A549 (cell line): Measurements from ENCODE around the gene ABLIM1. TPM values are rescaled to one million over a fixed set of nuclear protein-coding genes. Genes with fewer than 3 reads are reported as not detected.
A peak's percentile ranks its signal among the peaks of the same experiment; 100 is the strongest.

Experiments
- ATAC-seq, 2 experiments: fragments of 200-7000 bp in 1 of 2; fragments of >200 bp in 1 of 2; cut with Nextera tagmentation in 1 of 2; cut with Tn5 transposase in 1 of 2; 3 replicates each; pipeline versions ENCODE4 v1.8.0 to v1.9.1; 2018 to 2020; ENCODE audit warnings: mild to moderate bottlenecking in 1 of 2, moderate library complexity in 1 of 2
- CTCF ChIA-PET: fragments of 300-600 bp; sonication (Branson Sonifier 250); formaldehyde crosslinking; extraction: SDS; loops from one replicate; lab custom pipeline; 2021; ENCODE audit warnings: antibody characterized with exemption, inconsistent platforms; lab: Yijun Ruan, JAX
- POLR2A ChIA-PET: fragments of 350-600 bp; formaldehyde crosslinking; extraction: SDS; loops from one replicate; lab custom pipeline; 2021; ENCODE audit warnings: antibody characterized with exemption, inconsistent platforms; lab: Yijun Ruan, JAX
- DNase-seq, 2 experiments: peaks; one replicate each; pipeline versions ENCODE4 v3.0.0 to v3.0.0-alpha.2; 2011 to 2016; ENCODE audit warnings: low read depth in 1 of 2, low spot score in 1 of 2
- FAIRE-seq: peaks from 2 replicates; lab custom pipeline; 2011; peaks lifted over from hg19 to GRCh38; lab: Jason Lieb, UNC
- H3K27ac ChIP-seq, 2 experiments: fragments of >200 bp; sonication (Bioruptor Twin); formaldehyde crosslinking; 3 replicates each; pipeline ENCODE4 v1.5.1; 2016 to 2017
- H3K4me1 ChIP-seq: fragments of >200 bp; sonication (Bioruptor Twin); formaldehyde crosslinking; 3 replicates; pipeline ENCODE4 v1.6.1; 2016
- H3K4me2 ChIP-seq: fragments of >200 bp; sonication (Bioruptor Twin); formaldehyde crosslinking; 3 replicates; pipeline ENCODE4 v1.6.1; 2016
- H3K4me3 ChIP-seq: fragments of >200 bp; sonication (Bioruptor Twin); formaldehyde crosslinking; 3 replicates; pipeline ENCODE4 v1.5.1; 2016
- H3K9me3 ChIP-seq: fragments of >200 bp; sonication (Bioruptor Twin); formaldehyde crosslinking; 3 replicates; pipeline ENCODE4 v1.6.1; 2016
- EHF ChIP-seq: fragments of 250-450 bp; sonication (Bioruptor Pico); IDR thresholded peaks from 2 replicates; pipeline ENCODE4 v1.5.0; 2020; ENCODE audit warnings: mild to moderate bottlenecking
- EP300 ChIP-seq, 2 experiments: fragments of >200 bp; sonication (Bioruptor Twin); formaldehyde crosslinking; IDR thresholded peaks; 2 replicates in 1 of 2; 3 replicates in 1 of 2; pipeline ENCODE4 v1.6.1; 2016 to 2017
- FOSB ChIP-seq: fragments of 250-450 bp; sonication (Bioruptor Pico); IDR thresholded peaks from 2 replicates; pipeline ENCODE4 v1.5.0; 2020; ENCODE audit warnings: mild to moderate bottlenecking, moderate library complexity
- FOSL2 ChIP-seq, 2 experiments: fragments of 450-650 bp in 1 of 2; fragments of >200 bp in 1 of 2; sonication (Bioruptor Twin) in 1 of 2; formaldehyde crosslinking; IDR thresholded peaks; 2 replicates each; pipeline versions ENCODE4 v1.5.0 to v1.6.1; 2016 to 2020; ENCODE audit warnings: mild to moderate bottlenecking in 1 of 2, moderate library complexity in 1 of 2
- HDAC2 ChIP-seq: fragments of 200-600 bp; sonication (generic); IDR thresholded peaks from 2 replicates; pipeline ENCODE4 v1.6.1; 2016
- HEYL ChIP-seq: fragments of 250-450 bp; sonication (Bioruptor Pico); IDR thresholded peaks from 2 replicates; pipeline ENCODE4 v1.8.0; 2021; ENCODE audit warnings: mild to moderate bottlenecking, moderate library complexity
- HOXB13 ChIP-seq: fragments of 250-450 bp; sonication (Bioruptor Pico); IDR thresholded peaks from 2 replicates; pipeline ENCODE4 v1.5.0; 2020; ENCODE audit warnings: low read depth, mild to moderate bottlenecking, moderate library complexity
- JUN ChIP-seq, 2 experiments: fragments of >200 bp; sonication (Bioruptor Twin); formaldehyde crosslinking; IDR thresholded peaks; 2 replicates in 1 of 2; 3 replicates in 1 of 2; pipeline ENCODE4 v1.6.1; 2016 to 2017
- JUNB ChIP-seq: fragments of >200 bp; sonication (Bioruptor Twin); formaldehyde crosslinking; IDR thresholded peaks from 2 replicates; pipeline ENCODE4 v1.6.1; 2016
- KDM1A ChIP-seq: fragments of 200-600 bp; sonication (generic); IDR thresholded peaks from 2 replicates; pipeline ENCODE4 v1.6.1; 2016; ENCODE audit warnings: low read depth, mild to moderate bottlenecking
- KDM5A ChIP-seq: fragments of 200-600 bp; sonication (generic); IDR thresholded peaks from 2 replicates; pipeline ENCODE4 v1.6.1; 2016; ENCODE audit warnings: antibody characterized with exemption, mild to moderate bottlenecking
- MAZ ChIP-seq: fragments of 150-350 bp; IDR thresholded peaks from 2 replicates; pipeline ENCODE4 v1.6.1; 2014; ENCODE audit warnings: antibody characterized with exemption, low read depth, low read length, borderline replicate concordance
- NR3C1 ChIP-seq: fragments of >200 bp; sonication (Bioruptor Twin); formaldehyde crosslinking; IDR thresholded peaks from 3 replicates; pipeline ENCODE4 v1.6.1; 2017
- POLR2A ChIP-seq: IDR thresholded peaks from 2 replicates; pipeline ENCODE4 v1.6.1; 2012; ENCODE audit warnings: mild to moderate bottlenecking, low read length
- POLR2AphosphoS2 ChIP-seq: conservative IDR thresholded peaks from 2 replicates; pipeline ENCODE4 v1.6.1; 2012; ENCODE audit warnings: low read length, improper control_type of control experiment, inconsistent platforms
- RARB ChIP-seq: fragments of 250-450 bp; sonication (Bioruptor Pico); IDR thresholded peaks from 2 replicates; pipeline ENCODE4 v1.8.0; 2021; ENCODE audit warnings: mild to moderate bottlenecking, moderate library complexity
- RCOR1 ChIP-seq: fragments of 150-350 bp; IDR thresholded peaks from 2 replicates; pipeline ENCODE4 v1.6.1; 2014; ENCODE audit warnings: antibody characterized with exemption, low read length, low read depth
- SMC3 ChIP-seq: fragments of >200 bp; sonication (Bioruptor Twin); formaldehyde crosslinking; IDR thresholded peaks from 3 replicates; pipeline ENCODE4 v1.6.1; 2018; ENCODE audit warnings: inconsistent platforms
- SREBF2 ChIP-seq: fragments of 450-650 bp; IDR thresholded peaks from 2 replicates; pipeline ENCODE4 v1.6.1; 2014; ENCODE audit warnings: mild to moderate bottlenecking, moderate library complexity
- TFCP2L1 ChIP-seq: fragments of 250-450 bp; sonication (Bioruptor Pico); IDR thresholded peaks from 2 replicates; pipeline ENCODE4 v1.5.0; 2021; ENCODE audit warnings: mild to moderate bottlenecking
- ZFP36 ChIP-seq: fragments of 450-650 bp; IDR thresholded peaks from 2 replicates; pipeline ENCODE4 v1.6.1; 2014; ENCODE audit warnings: borderline replicate concordance; ENCODE audit not compliant: partially characterized antibody
- ZNF302 ChIP-seq: fragments of 250-450 bp; sonication (Bioruptor Pico); IDR thresholded peaks from 2 replicates; pipeline ENCODE4 v1.9.0; 2021; ENCODE audit warnings: inconsistent platforms, mild to moderate bottlenecking, moderate library complexity
- WGBS: methylation state at CpG from one replicate; pipeline ENCODE4 v1.1.6; 2017; ENCODE audit errors: missing lambda C conversion rate; 5-methylcytosine and 5-hydroxymethylcytosine counted together
- polyA plus RNA-seq, 4 experiments: library from polyadenylated mRNA; depleted of rRNA in 3 of 4; stranded (reverse); fragments of >200 nt; fragmentation: RNase III in 1 of 4; extraction: RNeasy Plus Mini Kit Qiagen cat#74134 plus additional on column Dnase treatment in 1 of 4; gene quantifications; 2 replicates in 3 of 4; 3 replicates in 1 of 4; pipeline ENCODE4 v1.2.3, GENCODE V29; 2011 to 2017
- TF ChIP-seq, protein P1 (sequence below): IDR thresholded peaks from 2 replicates; pipeline ENCODE4 v1.6.1; 2012; ENCODE audit warnings: low read depth, borderline replicate concordance
- TF ChIP-seq, protein P2 (sequence below): fragments of >200 bp; sonication (Bioruptor Twin); formaldehyde crosslinking; IDR thresholded peaks from 2 replicates; pipeline ENCODE4 v1.6.1; 2016
- TF ChIP-seq, protein P3 (sequence below): IDR thresholded peaks from 2 replicates; pipeline ENCODE4 v1.6.1; 2012
- TF ChIP-seq, protein P4 (sequence below): fragments of 450-650 bp; IDR thresholded peaks from 2 replicates; pipeline ENCODE4 v1.6.1; 2014; ENCODE audit warnings: antibody characterized with exemption

ABLIM1 gene
- polyA plus RNA-seq, 2 of the 4 experiments (the other 2 are of a cell fraction) = 21.4 to 70.2 TPM

DNA sequence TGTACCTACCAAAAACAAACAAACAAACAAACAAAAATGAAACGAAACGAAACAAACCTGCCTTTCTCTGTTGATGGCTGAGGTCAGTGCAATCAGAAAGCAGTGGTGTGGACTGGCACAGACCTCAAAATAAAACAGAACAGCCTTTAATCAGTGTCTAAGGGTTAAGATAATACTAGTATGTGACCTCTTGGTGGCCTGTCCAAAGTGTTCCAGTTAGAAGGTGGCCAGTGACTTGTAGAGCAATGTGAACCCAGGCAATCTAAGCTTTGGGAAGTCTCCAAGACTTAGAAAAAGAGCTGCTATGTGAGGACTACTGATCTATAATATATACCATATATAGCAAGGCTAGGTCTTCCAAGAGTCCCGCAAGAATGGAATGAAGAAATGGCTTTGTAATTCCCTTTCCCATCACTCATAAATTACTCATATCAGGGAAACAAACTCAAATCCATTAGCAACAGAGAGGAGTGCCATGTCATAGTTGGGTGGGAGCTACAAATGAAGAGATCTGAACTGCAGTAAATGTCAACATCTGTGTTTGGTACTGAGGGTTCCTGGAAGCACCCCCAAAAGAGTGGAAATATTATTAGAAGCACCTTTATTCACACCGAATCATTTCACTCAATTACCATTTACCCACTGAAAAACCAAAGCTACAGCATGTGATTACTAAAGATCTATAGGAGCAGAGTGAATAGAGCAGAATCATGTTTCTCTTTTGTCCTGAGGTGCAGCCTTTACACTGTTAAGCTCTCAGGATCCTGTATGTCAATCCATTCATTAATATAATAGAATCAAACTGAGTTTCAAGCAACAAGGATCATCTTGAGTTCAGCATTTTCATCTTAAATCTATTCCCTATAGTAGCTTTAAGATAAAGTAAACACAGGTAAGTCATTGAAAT lies 28.0 kb downstream of the ABLIM1 start:
- Histone ChIP-seq H3K9me3 (no peaks in the 10 kb centered on the region; the same call in 2 of the 3 replicates), H3K27ac (peak overlapping the region in 1 of 2 experiments; percentile 36; a peak in 2 of 6 replicates), H3K4me2 (0 out of 3 replicates have a peak overlapping the region, but pooled peaks have one; percentile 19), H3K4me3 (no peak overlapping the region), H3K4me1 (peaks cover 54% of the 10 kb centered on the region)
- DNase-seq = no peak
- ChIA-PET CTCF (interaction anchor here (0.9 to 5.2 kb wide), 3 partner anchors 64 to 80 kb away, joined by 3 to 26 read pairs (median 5); no protein-coding TSS in a partner anchor), POLR2A (interaction anchor here (0.7 kb wide), 1 partner anchor 55 kb away, joined by 3 read pairs; no protein-coding TSS in a partner anchor)
- FAIRE-seq = no peak
- 75% methylated on average over 4 of the region's 4 CpGs for WGBS
- no peak for ATAC-seq
- TF ChIP-seq NR3C1 (no peak), FOSL2 (IDR thresholded peaks at IDR 0.05) (no peak), FOSL2 (CRISPR knock-in tag; IDR thresholded peaks at IDR 0.05) (0 out of 2 replicates have a peak, but pooled peaks have one; percentile 14), TFCP2L1 (no peak), KDM5A (no peak), HDAC2 (0 out of 2 replicates have a peak, but pooled peaks have one; percentile 6), POLR2AphosphoS2 (no peak), HEYL (CRISPR knock-in tag) (no peak)
- TF ChIP-seq, protein P1, sequence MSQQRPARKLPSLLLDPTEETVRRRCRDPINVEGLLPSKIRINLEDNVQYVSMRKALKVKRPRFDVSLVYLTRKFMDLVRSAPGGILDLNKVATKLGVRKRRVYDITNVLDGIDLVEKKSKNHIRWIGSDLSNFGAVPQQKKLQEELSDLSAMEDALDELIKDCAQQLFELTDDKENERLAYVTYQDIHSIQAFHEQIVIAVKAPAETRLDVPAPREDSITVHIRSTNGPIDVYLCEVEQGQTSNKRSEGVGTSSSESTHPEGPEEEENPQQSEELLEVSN = no peak

DNA sequence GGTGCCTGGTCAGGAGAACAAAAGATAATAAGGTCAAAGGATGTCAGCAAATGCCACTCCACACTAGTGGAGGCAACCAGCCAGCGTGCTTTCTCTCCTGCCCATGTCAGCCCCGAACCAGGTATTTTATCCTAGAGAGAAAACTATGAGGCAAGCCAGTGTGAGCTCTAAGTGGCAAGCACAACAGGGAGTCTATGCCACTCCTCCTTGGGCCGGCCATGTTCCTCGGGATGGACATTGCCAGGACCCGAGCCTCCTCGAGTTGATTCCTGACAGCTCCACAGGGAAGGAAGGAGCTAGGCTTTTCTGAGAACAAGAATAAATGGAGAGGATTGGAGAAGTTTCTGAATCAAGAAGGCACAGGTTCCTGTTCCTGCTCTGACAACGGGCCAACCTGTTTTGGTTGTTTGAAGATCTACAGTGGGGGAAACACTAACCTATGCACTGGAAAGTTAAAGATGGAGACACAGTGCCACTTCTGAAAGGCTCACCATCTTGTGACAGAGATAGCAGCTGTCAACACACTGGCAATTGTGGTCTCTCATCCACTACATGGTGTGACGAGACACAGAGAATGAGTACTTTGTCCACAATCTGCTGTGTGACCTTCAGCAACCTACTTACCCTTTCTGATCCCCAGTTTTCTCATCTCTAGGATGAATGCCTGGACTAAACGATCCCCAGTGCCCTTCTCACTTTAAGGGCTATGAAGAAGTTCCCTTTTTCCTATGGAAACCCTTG lies 28.8 kb downstream of the ABLIM1 start:
- ATAC-seq (no peak), DNase-seq (no peak), FAIRE-seq (no peak)
- ChIA-PET CTCF (interaction anchor here (1.3 to 1.7 kb wide), 3 partner anchors 66 to 75 kb away, joined by 3 to 5 read pairs (median 3); no protein-coding TSS in a partner anchor), POLR2A (no interaction called here)
- WGBS = 92% methylated on average over 9 of the region's 9 CpGs
- Histone ChIP-seq H3K27ac (0 out of 6 replicates have a peak overlapping the region, but pooled peaks of 1 of the 2 experiments have one; percentile 3), H3K9me3 (peaks cover 4% of the 10 kb centered on the region; the same call in 1 of the 3 replicates), H3K4me1 (peaks cover 54% of the 10 kb centered on the region), H3K4me3 (no peak overlapping the region), H3K4me2 (0 out of 3 replicates have a peak overlapping the region, but pooled peaks have one; percentile 19)
- no peak for TF ChIP-seq RARB (CRISPR knock-in tag)
- TF ChIP-seq JUN (IDR thresholded peaks at IDR 0.05) = no peak
- TF ChIP-seq JUNB = no peak
- TF ChIP-seq FOSL2 (IDR thresholded peaks at IDR 0.05) = no peak
- no peak for TF ChIP-seq FOSL2 (CRISPR knock-in tag; IDR thresholded peaks at IDR 0.05)
- TF ChIP-seq POLR2A = no peak
- peak; percentile 40 for TF ChIP-seq ZFP36
- TF ChIP-seq KDM1A = peak; percentile 79; the same call in 1 of the 2 replicates
- TF ChIP-seq HDAC2 = peak; percentile 68; the same call in 1 of the 2 replicates
- TF ChIP-seq, protein P2, sequence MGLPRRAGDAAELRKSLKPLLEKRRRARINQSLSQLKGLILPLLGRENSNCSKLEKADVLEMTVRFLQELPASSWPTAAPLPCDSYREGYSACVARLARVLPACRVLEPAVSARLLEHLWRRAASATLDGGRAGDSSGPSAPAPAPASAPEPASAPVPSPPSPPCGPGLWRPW = no peak

DNA sequence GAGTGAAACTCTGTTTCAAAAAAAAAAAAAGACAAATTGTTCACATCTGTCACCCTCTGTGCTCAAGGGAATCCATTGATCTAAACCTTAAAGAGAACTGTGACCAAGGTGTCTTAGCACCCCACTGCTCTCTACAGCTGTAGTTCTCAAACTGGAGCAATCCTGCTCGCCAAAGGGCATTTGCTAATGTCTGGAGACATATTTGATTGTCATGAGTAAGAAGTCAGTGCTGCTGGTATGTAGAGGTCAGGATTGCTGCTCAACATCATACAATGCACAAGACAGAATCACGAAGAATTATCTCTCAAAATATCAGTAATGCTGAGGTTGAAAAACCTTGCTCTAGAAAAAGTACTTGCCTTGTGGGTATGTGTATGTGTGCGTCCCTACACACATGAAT lies 30.0 kb downstream of the ABLIM1 start:
- DNase-seq (no peak), FAIRE-seq (no peak), ATAC-seq (no peak)
- Histone ChIP-seq H3K27ac (no peak overlapping the region), H3K4me2 (no peak overlapping the region), H3K4me3 (no peak overlapping the region), H3K4me1 (peaks cover 56% of the 10 kb centered on the region), H3K9me3 (peaks cover 4% of the 10 kb centered on the region; the same call in 1 of the 3 replicates)
- ChIA-PET CTCF (interaction anchor here (1.0 to 1.7 kb wide), 6 partner anchors 9 to 193 kb away, joined by 3 read pairs; partner anchors contain the start of gene FHIP2A), POLR2A (no interaction called here)
- WGBS = 85% methylated on average over 3 of the region's 3 CpGs
- TF ChIP-seq RCOR1 (no peak), HOXB13 (CRISPR knock-in tag) (no peak), ZFP36 (no peak), SREBF2 (no peak), EP300 (IDR thresholded peaks at IDR 0.05) (no peak), MAZ (no peak), POLR2AphosphoS2 (no peak), ZNF302 (CRISPR knock-in tag) (no peak), FOSB (CRISPR knock-in tag) (no peak), SMC3 (no peak), EHF (CRISPR knock-in tag) (no peak), HDAC2 (no peak)
- TF ChIP-seq, protein P3, sequence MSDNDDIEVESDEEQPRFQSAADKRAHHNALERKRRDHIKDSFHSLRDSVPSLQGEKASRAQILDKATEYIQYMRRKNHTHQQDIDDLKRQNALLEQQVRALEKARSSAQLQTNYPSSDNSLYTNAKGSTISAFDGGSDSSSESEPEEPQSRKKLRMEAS = no peak
- TF ChIP-seq, protein P4, sequence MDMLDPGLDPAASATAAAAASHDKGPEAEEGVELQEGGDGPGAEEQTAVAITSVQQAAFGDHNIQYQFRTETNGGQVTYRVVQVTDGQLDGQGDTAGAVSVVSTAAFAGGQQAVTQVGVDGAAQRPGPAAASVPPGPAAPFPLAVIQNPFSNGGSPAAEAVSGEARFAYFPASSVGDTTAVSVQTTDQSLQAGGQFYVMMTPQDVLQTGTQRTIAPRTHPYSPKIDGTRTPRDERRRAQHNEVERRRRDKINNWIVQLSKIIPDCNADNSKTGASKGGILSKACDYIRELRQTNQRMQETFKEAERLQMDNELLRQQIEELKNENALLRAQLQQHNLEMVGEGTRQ = no peak
